ENCODE data around the gene ITGB1BP1. TPM values are rescaled to one million over a fixed set of nuclear protein-coding genes. Genes with fewer than 3 reads are reported as not detected.

The ITGB1BP1 gene
- polyA plus RNA-seq, 3 donors, result 76.2 to 83.9 (median 82.1) TPM

- no peak for DNase-seq (ENCODE audit: extremely low read depth in 1 of 11, low read depth in 9 of 11, low spot score in 4 of 11)
These were observed 33.0 kb downstream of the ITGB1BP1 start for GRCh38 chr2:9390151-9390850.

GRCh38 chr2:9388950-9389911, 34.1 kb downstream of the ITGB1BP1 start:
- no peak for DNase-seq (ENCODE audit: extremely low read depth in 1 of 11, low read depth in 9 of 11, low spot score in 4 of 11)

DNA sequence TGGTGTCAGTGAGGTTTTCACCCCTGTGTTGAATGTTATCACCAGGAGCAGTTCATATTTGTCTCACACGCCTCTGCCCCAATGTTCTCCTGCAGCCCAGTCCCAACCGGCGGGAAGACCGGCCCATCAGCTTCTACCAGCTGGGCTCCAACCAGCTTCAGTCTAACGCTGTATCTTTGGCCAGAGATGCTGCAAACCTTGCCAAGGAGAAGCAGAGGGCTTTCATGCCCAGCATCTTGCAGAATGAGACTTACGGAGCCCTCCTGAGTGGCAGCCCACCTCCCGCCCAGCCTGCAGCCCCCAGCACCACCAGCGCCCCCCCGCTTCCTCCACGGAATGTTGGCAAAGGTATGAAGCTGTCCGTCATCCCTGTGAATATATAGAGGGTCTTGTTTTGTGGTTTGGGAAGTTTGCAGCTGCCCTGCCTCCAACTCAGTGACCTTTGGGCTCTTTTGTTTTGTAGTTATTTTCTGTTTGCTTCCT, 35.1 kb downstream of the ITGB1BP1 start:
- DNase-seq (ENCODE audit: extremely low read depth in 1 of 11, low read depth in 9 of 11, low spot score in 4 of 11), result no peak

DNA sequence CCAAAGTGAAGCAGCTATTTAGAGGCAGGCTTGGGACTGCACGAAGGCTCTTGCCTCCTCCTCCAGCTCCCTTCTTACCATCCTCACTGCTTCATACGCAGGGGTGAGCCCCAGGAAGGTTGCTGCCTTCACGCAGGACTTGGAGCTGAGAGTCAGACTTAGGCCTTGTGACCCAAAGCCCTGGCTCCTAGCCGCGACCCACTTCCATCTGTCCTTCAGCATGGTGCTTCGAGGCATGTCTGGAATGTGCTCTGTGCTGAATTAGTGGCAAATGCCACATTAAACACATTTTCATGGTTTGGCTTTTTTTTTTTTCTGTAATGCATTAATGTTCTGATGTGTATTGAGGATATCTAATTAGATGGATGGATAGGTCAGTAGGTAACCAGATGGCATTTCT, 37.5 kb downstream of the ITGB1BP1 start:
- no peak for DNase-seq (ENCODE audit: extremely low read depth in 1 of 11, low read depth in 9 of 11, low spot score in 4 of 11)

- DNase-seq (ENCODE audit: extremely low read depth in 1 of 11, low read depth in 9 of 11, low spot score in 4 of 11), result no peak
These were observed 38.8 kb downstream of the ITGB1BP1 start for GRCh38 chr2:9384521-9384920.

- DNase-seq (ENCODE audit: extremely low read depth in 1 of 11, low read depth in 9 of 11, low spot score in 4 of 11), result no peak
These were observed 40.6 kb downstream of the ITGB1BP1 start for GRCh38 chr2:9382604-9383235.

DNA sequence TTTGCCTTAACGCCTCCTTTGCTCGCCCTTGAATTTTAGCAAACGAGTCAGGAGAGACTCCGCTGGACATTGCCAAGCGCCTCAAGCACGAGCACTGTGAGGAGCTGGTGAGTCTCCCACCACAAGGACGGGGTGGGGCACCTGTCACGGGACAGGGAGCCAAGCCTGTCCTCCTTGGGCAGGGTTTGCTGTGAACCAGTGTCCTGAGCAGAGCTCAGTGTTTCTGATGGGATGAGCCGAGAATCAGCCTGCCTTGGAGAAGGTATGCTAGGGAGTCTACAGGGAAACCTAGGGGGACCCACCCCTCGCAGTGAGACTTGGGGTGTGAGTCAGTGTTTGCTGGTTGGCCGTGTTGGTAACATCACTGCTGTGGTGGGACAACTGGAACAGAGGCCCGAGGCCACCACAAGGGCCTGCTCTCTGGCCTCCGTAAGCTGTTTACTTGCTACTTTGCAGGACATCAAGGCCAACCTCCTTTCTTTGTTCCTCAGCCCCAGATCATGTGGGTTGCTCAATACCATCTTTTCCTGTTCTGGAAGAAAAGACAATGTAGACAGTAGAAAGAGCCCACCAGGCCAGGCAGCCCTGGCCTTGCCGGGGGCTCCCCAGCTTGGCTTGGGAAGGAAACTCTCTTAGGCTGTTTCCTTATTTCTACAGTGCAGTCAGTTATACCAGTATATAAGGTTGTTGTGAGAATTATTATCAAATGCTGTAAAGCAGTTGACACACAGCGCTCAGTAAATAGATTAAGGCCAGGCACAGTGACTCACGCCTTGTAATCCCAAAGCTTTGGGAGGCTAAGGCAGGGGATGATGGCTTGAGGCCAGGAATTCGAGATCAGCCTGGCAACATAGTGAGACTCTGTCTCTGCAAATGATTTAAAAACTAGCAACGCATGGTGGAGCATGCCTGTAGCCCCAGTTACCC, 42.4 kb downstream of the ITGB1BP1 start:
- DNase-seq (ENCODE audit: extremely low read depth in 1 of 11, low read depth in 9 of 11, low spot score in 4 of 11), result no peak

DNA sequence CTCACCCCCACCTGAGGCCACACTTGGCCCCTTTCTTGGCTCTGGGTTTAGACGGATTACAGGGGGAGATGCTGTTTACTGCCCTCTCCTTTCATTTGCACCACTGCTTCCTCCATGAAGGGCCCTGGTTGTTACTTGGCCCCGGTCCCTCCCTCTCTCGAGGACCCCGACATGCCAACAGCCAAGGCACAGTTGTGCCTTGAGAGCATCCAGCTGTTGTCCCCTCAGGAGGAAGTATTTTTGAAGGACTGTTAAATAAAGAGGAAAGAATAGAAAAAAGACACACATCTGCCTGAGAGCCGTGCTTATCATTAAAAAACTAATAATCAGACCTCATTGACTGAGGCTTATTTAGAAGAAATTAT, 44.0 kb downstream of the ITGB1BP1 start:
- no peak for DNase-seq (ENCODE audit: extremely low read depth in 1 of 11, low read depth in 9 of 11, low spot score in 4 of 11)

- no peak for DNase-seq (ENCODE audit: extremely low read depth in 1 of 11, low read depth in 9 of 11, low spot score in 4 of 11)
These were observed 44.6 kb downstream of the ITGB1BP1 start for GRCh38 chr2:9378433-9379390.

GRCh38 chr2:9377461-9378097, 45.7 kb downstream of the ITGB1BP1 start:
- no peak for DNase-seq (ENCODE audit: extremely low read depth in 1 of 11, low read depth in 9 of 11, low spot score in 4 of 11)

GRCh38 chr2:9375857-9376428, 47.4 kb downstream of the ITGB1BP1 start:
- no peak for DNase-seq (ENCODE audit: extremely low read depth in 1 of 11, low read depth in 9 of 11, low spot score in 4 of 11)

- DNase-seq (ENCODE audit: extremely low read depth in 1 of 11, low read depth in 9 of 11, low spot score in 4 of 11), result no peak
These were observed 49.1 kb downstream of the ITGB1BP1 start for GRCh38 chr2:9374071-9374730.

GRCh38 chr2:9373476-9373875, 49.9 kb downstream of the ITGB1BP1 start:
- no peak for DNase-seq (ENCODE audit: extremely low read depth in 1 of 11, low read depth in 9 of 11, low spot score in 4 of 11)

DNA sequence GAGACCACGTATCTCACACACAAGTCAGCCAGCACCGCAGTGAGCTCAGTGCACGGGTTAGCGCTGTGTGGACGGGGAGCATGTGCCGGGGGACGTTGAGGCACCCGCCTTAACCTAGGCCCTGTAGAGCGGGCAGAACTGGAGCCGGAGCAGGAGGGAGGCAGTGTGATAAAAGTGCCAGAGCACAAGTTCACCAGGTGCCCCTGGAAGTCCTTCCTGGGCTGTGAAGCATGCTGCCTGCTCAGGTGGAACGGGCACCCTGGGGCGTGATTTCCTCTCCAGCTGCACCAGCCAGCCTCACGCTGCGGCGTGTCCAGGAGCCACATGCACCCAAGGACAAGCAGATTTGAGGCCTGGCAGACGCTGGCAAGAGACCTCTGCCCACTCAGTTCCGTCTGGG, 50.3 kb downstream of the ITGB1BP1 start:
- DNase-seq (ENCODE audit: extremely low read depth in 1 of 11, low read depth in 9 of 11, low spot score in 4 of 11), result peak in 3 of 11 donors; percentile 29 to 43 (median 34)

GRCh38 chr2:9370746-9371145, 52.6 kb downstream of the ITGB1BP1 start:
- no peak for DNase-seq (ENCODE audit: extremely low read depth in 1 of 11, low read depth in 9 of 11, low spot score in 4 of 11)

DNA sequence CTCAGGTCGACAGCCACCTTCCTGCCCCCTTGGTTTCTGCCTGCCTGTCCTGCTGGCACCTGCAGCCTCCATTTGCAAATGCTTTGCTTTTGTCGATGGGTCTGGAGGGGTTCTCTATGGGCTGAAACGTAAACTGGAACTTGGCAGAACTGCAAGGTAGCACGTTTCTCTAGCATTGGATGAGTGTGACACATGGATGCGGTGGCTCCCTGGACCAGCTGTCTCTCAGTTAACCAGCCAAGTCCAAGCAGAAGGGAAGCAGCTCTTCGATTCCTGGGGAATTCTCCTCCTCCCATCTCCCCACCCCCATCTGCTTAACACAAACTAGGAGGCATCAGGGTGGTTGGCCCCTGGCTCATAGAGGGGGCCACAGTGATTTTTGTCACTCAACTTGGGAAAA, 57.3 kb downstream of the ITGB1BP1 start:
- DNase-seq (ENCODE audit: extremely low read depth in 1 of 11, low read depth in 9 of 11, low spot score in 4 of 11), result no peak
